HG02938 (cell line): Measurements from ENCODE around the gene LRFN5.
"Not testable (repeated sequence)": the region's sequence is repeated elsewhere in the genome, so short reads cannot be mapped to it uniquely, and the experiment has no call there.

Source experiments
- ATAC-seq: cut with Tn5 transposase; IDR thresholded peaks from one replicate; pipeline ENCODE4 v1.9.1; 2021; ENCODE audit warnings: mild to moderate bottlenecking, moderate library complexity; ENCODE audit not compliant: unreplicated experiment

Gene LRFN5

GRCh38 chr14:41878321-41878720 is 271.6 kb downstream of the LRFN5 start:
- no peak for ATAC-seq

- ATAC-seq: no peak
Measured at GRCh38 chr14:41891624-41892023, 284.9 kb downstream of the LRFN5 start.

- ATAC-seq: no peak
Measured at GRCh38 chr14:41899416-41899815, 292.7 kb downstream of the LRFN5 start.

GRCh38 chr14:41900644-41901043 is 294.0 kb downstream of the LRFN5 start:
- no peak for ATAC-seq

GRCh38 chr14:41901089-41901488 is 294.4 kb downstream of the LRFN5 start:
- no peak for ATAC-seq

- no peak for ATAC-seq
Measured at GRCh38 chr14:41905394-41905964, 298.8 kb downstream of the LRFN5 start.

- not testable (repeated sequence) for ATAC-seq
Measured at GRCh38 chr14:41911155-41911554, 304.5 kb downstream of the LRFN5 start.

- no peak for ATAC-seq
Measured at GRCh38 chr14:41913398-41913797, 306.7 kb downstream of the LRFN5 start.

GRCh38 chr14:41915732-41916131 is 309.1 kb downstream of the LRFN5 start:
- ATAC-seq: no peak

- no peak for ATAC-seq
Measured at GRCh38 chr14:41916313-41916712, 309.6 kb downstream of the LRFN5 start.

- ATAC-seq: no peak
Measured at GRCh38 chr14:41925409-41925808, 318.7 kb downstream of the LRFN5 start.

- no peak for ATAC-seq
Measured at GRCh38 chr14:41950428-41951151, 343.9 kb downstream of the LRFN5 start.
